ENCODE results near the gene TRAPPC5. TPM values are rescaled to one million over a fixed set of nuclear protein-coding genes. Genes with fewer than 3 reads are reported as not detected.

Gene TRAPPC5
- total and polyA plus RNA-seq, 4 donors, result 29.8 to 224 (median 125) TPM

DNA sequence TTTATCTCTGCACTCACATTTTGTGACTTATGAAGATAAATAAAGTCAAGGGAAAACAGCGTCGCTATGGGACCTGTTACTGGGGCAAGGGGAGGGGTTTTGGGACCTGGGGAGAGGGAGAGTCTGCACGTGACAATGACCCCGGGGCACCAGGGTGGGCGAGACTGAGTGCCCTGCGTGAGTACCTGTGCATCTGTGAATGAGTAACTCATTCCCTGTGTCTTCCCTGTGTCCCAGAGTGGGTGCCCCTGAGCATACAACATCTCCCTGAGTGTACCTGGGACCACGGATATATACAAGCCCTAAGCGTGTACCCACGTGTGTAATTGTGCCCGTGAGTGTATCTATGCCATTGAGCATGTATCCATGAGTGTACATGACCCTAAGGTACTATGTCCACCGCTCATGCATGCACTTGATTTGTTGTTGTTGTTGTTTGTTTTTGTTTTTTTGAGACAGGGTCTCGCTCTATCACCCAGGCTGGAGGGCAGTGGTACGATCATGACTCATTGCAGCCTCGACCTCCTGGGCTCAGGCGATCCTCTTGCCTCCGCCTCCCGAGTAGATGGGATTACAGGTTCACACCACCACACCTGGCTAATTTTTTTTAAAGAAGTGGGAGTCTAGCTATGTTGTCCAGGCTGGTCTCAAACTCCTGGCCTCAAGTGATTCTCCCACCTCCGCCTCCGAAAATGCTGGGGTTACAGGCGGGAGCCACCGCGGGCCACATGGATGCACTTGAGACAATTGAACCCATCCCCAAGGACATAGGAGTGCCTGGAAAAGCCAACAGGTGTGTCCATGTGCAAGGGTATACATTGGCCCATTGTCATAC is 645 bp upstream of the TRAPPC5 start:
- H3K27me3 ChIP-seq (ENCODE audit: control insufficient read depth in 3 of 3, insufficient read depth in 3 of 3, low read length in 2 of 3), result peaks cover 0 to 8% (median 4%) of the 10 kb centered on the region in 3 donors
- no peak for ATAC-seq (ENCODE audit: insufficient read depth, low FRiP score)
- DNase-seq, result no peak
- H3K4me3 ChIP-seq, result no peak overlapping the region
- peaks cover 0 to 14% (median 6%) of the 10 kb centered on the region in 4 donors for H3K36me3 ChIP-seq (ENCODE audit: control insufficient read depth in 4 of 4, insufficient read depth in 4 of 4, low read length in 4 of 4)
- H3K9ac ChIP-seq (ENCODE audit: insufficient read depth in 1 of 2, low read length in 2 of 2), result no peak overlapping the region
- H3K27ac ChIP-seq (ENCODE audit: low read depth in 1 of 2, low read length in 1 of 2), result no peak overlapping the region
- H3K9me3 ChIP-seq (ENCODE audit: control insufficient read depth in 4 of 4, insufficient read depth in 3 of 4, low read length in 3 of 4), result no peaks in the 10 kb centered on the region
- WGBS, 2 donors, result 50 to 60% methylated on average over 22 of the region's 22 CpGs
- TF ChIP-seq, protein P1, sequence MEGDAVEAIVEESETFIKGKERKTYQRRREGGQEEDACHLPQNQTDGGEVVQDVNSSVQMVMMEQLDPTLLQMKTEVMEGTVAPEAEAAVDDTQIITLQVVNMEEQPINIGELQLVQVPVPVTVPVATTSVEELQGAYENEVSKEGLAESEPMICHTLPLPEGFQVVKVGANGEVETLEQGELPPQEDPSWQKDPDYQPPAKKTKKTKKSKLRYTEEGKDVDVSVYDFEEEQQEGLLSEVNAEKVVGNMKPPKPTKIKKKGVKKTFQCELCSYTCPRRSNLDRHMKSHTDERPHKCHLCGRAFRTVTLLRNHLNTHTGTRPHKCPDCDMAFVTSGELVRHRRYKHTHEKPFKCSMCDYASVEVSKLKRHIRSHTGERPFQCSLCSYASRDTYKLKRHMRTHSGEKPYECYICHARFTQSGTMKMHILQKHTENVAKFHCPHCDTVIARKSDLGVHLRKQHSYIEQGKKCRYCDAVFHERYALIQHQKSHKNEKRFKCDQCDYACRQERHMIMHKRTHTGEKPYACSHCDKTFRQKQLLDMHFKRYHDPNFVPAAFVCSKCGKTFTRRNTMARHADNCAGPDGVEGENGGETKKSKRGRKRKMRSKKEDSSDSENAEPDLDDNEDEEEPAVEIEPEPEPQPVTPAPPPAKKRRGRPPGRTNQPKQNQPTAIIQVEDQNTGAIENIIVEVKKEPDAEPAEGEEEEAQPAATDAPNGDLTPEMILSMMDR (IDR thresholded peaks at IDR 0.05; ENCODE audit: control extremely low read depth, extremely low read depth), result no peak
- H3K4me1 ChIP-seq (ENCODE audit: control insufficient read depth in 5 of 5, insufficient read depth in 5 of 5, low read length in 5 of 5), result peaks cover 0 to 12% (median 4%) of the 10 kb centered on the region in 5 donors

DNA sequence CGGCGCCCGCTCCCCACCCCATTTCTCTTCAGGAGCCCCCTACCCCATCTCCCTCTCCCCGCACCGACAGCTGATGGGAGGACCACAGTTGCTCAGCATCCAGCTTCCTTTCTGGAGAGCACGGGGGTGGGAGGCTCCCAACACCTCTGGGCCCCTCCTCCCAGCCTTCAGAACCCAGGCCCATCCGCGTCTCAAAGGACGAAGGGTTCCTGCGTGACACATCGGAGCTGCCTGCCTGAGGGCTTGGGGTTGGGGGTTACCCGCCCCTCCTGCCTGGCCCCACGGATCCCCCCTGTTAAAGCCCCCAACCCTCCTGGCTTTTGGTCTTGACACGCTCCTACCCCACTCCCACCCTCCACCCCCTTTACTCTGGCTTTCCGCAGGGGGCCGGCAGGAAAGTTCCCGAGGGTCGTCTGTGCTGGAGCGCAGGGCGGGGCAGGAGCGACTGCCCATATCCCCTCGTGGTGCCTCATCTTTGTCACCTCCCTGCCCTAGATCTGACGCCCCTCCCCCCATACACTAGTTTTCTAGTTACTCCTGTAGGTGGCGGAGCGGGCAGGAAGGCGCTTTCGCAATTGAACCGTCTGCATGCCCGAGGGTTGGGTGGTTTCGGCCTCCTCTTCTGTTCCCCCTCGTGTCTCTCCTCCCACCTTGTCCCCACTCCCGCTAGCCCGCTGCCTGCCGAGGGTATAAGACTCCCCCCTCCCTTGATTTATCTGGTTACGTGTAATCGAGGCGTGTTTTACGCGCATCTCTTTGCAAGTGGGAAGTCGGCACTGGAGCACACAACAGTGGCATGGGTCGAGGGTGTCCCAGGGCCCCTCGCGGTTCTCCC is 924 bp downstream of the TRAPPC5 start:
- ATAC-seq (ENCODE audit: insufficient read depth, low FRiP score) (peak; percentile 56), DNase-seq (peak; percentile 81 to 87 (median 82))
- peaks cover 0 to 8% (median 4%) of the 10 kb centered on the region in 3 donors for H3K27me3 ChIP-seq (ENCODE audit: control insufficient read depth in 3 of 3, insufficient read depth in 3 of 3, low read length in 2 of 3)
- H3K4me3 ChIP-seq, result peak overlapping the region; percentile 97
- H3K36me3 ChIP-seq (ENCODE audit: control insufficient read depth in 4 of 4, insufficient read depth in 4 of 4, low read length in 4 of 4), result peaks cover 0 to 16% (median 6%) of the 10 kb centered on the region in 4 donors
- peak overlapping the region; percentile 89 to 90 for H3K27ac ChIP-seq (ENCODE audit: low read depth in 1 of 2, low read length in 1 of 2)
- WGBS, 2 donors, result 1 to 4% methylated on average over 43 of the region's 43 CpGs
- peak overlapping the region; percentile 42 to 68 for H3K9ac ChIP-seq (ENCODE audit: insufficient read depth in 1 of 2, low read length in 2 of 2)
- H3K4me1 ChIP-seq (ENCODE audit: control insufficient read depth in 5 of 5, insufficient read depth in 5 of 5, low read length in 5 of 5), result peaks cover 0 to 12% (median 4%) of the 10 kb centered on the region in 5 donors
- H3K9me3 ChIP-seq (ENCODE audit: control insufficient read depth in 4 of 4, insufficient read depth in 3 of 4, low read length in 3 of 4), result no peaks in the 10 kb centered on the region
- TF ChIP-seq, protein P1 (IDR thresholded peaks at IDR 0.05; ENCODE audit: control extremely low read depth, extremely low read depth), result peak; percentile 47

DNA sequence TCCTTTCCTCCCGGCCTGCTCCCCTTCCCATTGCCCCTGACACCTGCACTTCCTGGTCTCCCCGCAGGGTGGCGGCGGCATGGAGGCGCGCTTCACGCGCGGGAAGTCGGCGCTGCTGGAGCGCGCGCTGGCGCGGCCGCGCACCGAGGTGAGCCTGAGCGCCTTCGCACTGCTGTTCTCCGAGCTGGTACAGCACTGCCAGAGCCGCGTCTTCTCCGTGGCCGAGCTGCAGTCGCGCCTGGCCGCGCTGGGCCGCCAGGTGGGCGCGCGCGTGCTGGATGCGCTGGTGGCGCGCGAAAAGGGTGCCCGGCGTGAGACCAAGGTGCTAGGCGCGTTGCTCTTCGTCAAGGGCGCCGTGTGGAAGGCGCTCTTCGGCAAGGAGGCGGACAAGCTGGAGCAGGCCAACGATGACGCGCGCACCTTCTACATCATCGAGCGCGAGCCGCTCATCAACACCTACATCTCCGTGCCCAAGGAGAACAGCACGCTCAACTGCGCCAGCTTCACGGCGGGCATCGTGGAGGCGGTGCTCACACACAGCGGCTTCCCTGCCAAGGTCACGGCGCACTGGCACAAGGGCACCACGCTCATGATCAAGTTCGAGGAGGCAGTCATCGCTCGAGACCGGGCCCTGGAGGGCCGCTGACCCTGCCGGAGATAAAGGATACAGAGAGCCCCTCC is 1.7 kb downstream of the TRAPPC5 start:
- H3K9me3 ChIP-seq (ENCODE audit: control insufficient read depth in 4 of 4, insufficient read depth in 3 of 4, low read length in 3 of 4), result no peaks in the 10 kb centered on the region
- peaks cover 0 to 4% (median 3%) of the 10 kb centered on the region in 3 donors for H3K27me3 ChIP-seq (ENCODE audit: control insufficient read depth in 3 of 3, insufficient read depth in 3 of 3, low read length in 2 of 3)
- peak overlapping the region in 1 of 2 donors; percentile 61 for H3K27ac ChIP-seq (ENCODE audit: low read depth in 1 of 2, low read length in 1 of 2)
- 84 to 86% methylated on average over 71 to 74 of the region's 74 CpGs for WGBS, 2 donors
- H3K9ac ChIP-seq (ENCODE audit: insufficient read depth in 1 of 2, low read length in 2 of 2), result peak overlapping the region in 1 of 2 donors; percentile 42
- peaks cover 0 to 12% (median 4%) of the 10 kb centered on the region in 5 donors for H3K4me1 ChIP-seq (ENCODE audit: control insufficient read depth in 5 of 5, insufficient read depth in 5 of 5, low read length in 5 of 5)
- no peak for ATAC-seq (ENCODE audit: insufficient read depth, low FRiP score)
- H3K36me3 ChIP-seq (ENCODE audit: control insufficient read depth in 4 of 4, insufficient read depth in 4 of 4, low read length in 4 of 4), result peaks cover 0 to 16% (median 6%) of the 10 kb centered on the region in 4 donors
- no peak overlapping the region for H3K4me3 ChIP-seq
- TF ChIP-seq, protein P1 (IDR thresholded peaks at IDR 0.05; ENCODE audit: control extremely low read depth, extremely low read depth), result no peak
- DNase-seq, result peak in 2 of 3 donors; percentile 38 to 60

All from lung (tissue), 12 donors.